ENCODE measurements around the gene AP2M1.

Gene AP2M1

DNA sequence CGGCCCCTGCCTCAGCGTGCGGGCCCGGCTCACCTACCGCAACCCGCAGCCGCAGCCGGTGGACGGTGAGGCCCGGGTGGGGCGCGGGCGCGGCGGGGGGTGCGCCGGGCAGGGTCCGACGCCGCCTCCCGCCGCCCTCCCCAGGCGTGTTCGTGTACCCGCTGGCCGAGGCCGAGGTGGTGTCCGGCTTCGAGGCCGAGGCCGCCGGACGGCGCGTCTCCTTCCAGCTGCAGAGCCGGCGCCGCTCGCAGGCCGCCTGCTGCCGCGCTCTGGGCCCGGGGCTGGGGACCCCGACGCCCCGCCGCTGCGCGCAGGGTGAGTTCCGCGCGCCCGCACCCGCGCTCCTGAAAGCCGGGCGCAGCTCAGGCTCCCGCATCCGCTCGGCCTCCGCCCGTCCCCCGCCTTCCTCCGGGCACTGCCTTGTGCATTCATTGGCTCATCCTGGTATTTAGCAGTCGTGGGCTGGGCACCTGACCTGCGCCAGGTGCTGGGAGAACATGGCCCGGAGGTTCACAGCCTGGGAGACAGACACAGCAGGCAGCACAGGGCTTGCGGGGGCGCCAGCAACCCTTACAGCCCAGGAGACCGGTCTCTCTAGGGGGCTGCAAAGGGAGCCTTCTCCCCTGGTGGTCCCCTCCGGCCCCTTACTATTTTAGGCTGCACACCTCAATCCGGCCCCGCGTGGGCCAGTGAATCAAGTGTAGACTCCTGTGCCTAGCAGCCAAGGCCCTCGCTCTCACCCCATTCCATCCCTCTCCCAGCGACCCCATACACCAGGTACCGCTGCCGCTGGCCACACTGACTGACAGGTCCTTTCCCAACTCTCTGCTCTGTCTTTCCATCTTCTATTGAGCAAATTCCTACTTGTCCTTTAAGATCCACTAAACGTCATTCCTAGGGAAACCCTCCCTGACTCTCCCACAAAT is 56.2 kb downstream of the AP2M1 start:
- no peaks in the 10 kb centered on the region for H3K9me3 ChIP-seq (ENCODE audit: control insufficient read depth, low read length)
- peaks cover 47% of the 10 kb centered on the region for H3K27me3 ChIP-seq (replicated peaks; ENCODE audit: control insufficient read depth, insufficient read depth, low read length, poor library complexity, severe bottlenecking)
- no peak overlapping the region for H3K27ac ChIP-seq (ENCODE audit: insufficient read depth, low read length, poor library complexity, severe bottlenecking)
- H3K36me3 ChIP-seq (ENCODE audit: control insufficient read depth, insufficient read depth, low read length) = no peaks in the 10 kb centered on the region
- H3K4me3 ChIP-seq (ENCODE audit: insufficient read depth, low read depth, low read length, poor library complexity, severe bottlenecking) = peak overlapping the region; percentile 70
- peaks cover 21% of the 10 kb centered on the region for H3K4me1 ChIP-seq (ENCODE audit: control insufficient read depth, insufficient read depth, low read length, poor library complexity, severe bottlenecking)
- no peak for DNase-seq

- H3K36me3 ChIP-seq (ENCODE audit: control insufficient read depth, insufficient read depth, low read length) = no peaks in the 10 kb centered on the region
- no peaks in the 10 kb centered on the region for H3K9me3 ChIP-seq (ENCODE audit: control insufficient read depth, low read length)
- H3K4me1 ChIP-seq (ENCODE audit: control insufficient read depth, insufficient read depth, low read length, poor library complexity, severe bottlenecking) = peaks cover 21% of the 10 kb centered on the region
- H3K4me3 ChIP-seq (ENCODE audit: insufficient read depth, low read depth, low read length, poor library complexity, severe bottlenecking) = no peak overlapping the region
- no peak overlapping the region for H3K27ac ChIP-seq (ENCODE audit: insufficient read depth, low read length, poor library complexity, severe bottlenecking)
- no peak for DNase-seq
- H3K27me3 ChIP-seq (replicated peaks; ENCODE audit: control insufficient read depth, insufficient read depth, low read length, poor library complexity, severe bottlenecking) = peaks cover 47% of the 10 kb centered on the region
These were observed 57.0 kb downstream of the AP2M1 start for GRCh38 chr3:184231671-184232070.

- Histone ChIP-seq H3K9me3 (ENCODE audit: control insufficient read depth, low read length) (no peaks in the 10 kb centered on the region), H3K36me3 (ENCODE audit: control insufficient read depth, insufficient read depth, low read length) (no peaks in the 10 kb centered on the region), H3K27ac (ENCODE audit: insufficient read depth, low read length, poor library complexity, severe bottlenecking) (no peak overlapping the region), H3K4me1 (ENCODE audit: control insufficient read depth, insufficient read depth, low read length, poor library complexity, severe bottlenecking) (peaks cover 21% of the 10 kb centered on the region), H3K27me3 (replicated peaks; ENCODE audit: control insufficient read depth, insufficient read depth, low read length, poor library complexity, severe bottlenecking) (peaks cover 44% of the 10 kb centered on the region), H3K4me3 (ENCODE audit: insufficient read depth, low read depth, low read length, poor library complexity, severe bottlenecking) (no peak overlapping the region)
- DNase-seq = no peak
These were observed 58.6 kb downstream of the AP2M1 start for GRCh38 chr3:184233127-184233843.

Measured in effector memory CD4-positive, alpha-beta T cell (primary cell).